GM18868 (cell line): ENCODE measurements around the gene CLASP1.
"Not testable (repeated sequence)": the region's sequence is repeated elsewhere in the genome, so short reads cannot be mapped to it uniquely, and the experiment has no call there.

Experiments used
- ATAC-seq: cut with Tn5 transposase; IDR thresholded peaks from one replicate; pipeline ENCODE4 v1.9.1; 2021; ENCODE audit warnings: mild to moderate bottlenecking, moderate library complexity; ENCODE audit not compliant: unreplicated experiment

Gene CLASP1

GRCh38 chr2:121359716-121360565 is 289.3 kb downstream of the CLASP1 start:
- no peak for ATAC-seq

GRCh38 chr2:121359170-121359569 is 290.1 kb downstream of the CLASP1 start:
- ATAC-seq = no peak

- ATAC-seq = no peak
These were observed 291.0 kb downstream of the CLASP1 start for GRCh38 chr2:121358291-121358690.

GRCh38 chr2:121356058-121356640 is 293.1 kb downstream of the CLASP1 start:
- ATAC-seq = no peak

GRCh38 chr2:121355488-121355887 is 293.8 kb downstream of the CLASP1 start:
- no peak for ATAC-seq

GRCh38 chr2:121351521-121352318 is 297.5 kb downstream of the CLASP1 start:
- ATAC-seq = no peak

- ATAC-seq = no peak
These were observed 298.4 kb downstream of the CLASP1 start for GRCh38 chr2:121350890-121351289.

- no peak for ATAC-seq
These were observed 298.9 kb downstream of the CLASP1 start for GRCh38 chr2:121350402-121350775.

- no peak for ATAC-seq
These were observed 299.4 kb downstream of the CLASP1 start for GRCh38 chr2:121349721-121350401.

- ATAC-seq = no peak
These were observed 301.0 kb downstream of the CLASP1 start for GRCh38 chr2:121348128-121348740.

GRCh38 chr2:121346859-121347258 is 302.4 kb downstream of the CLASP1 start:
- ATAC-seq = no peak

GRCh38 chr2:121346407-121346806 is 302.9 kb downstream of the CLASP1 start:
- no peak for ATAC-seq

GRCh38 chr2:121345887-121346286 is 303.4 kb downstream of the CLASP1 start:
- no peak for ATAC-seq

GRCh38 chr2:121345101-121345500 is 304.2 kb downstream of the CLASP1 start:
- no peak for ATAC-seq

GRCh38 chr2:121343828-121344399 is 305.3 kb downstream of the CLASP1 start:
- ATAC-seq = not testable (repeated sequence)

GRCh38 chr2:121343191-121343590 is 306.1 kb downstream of the CLASP1 start:
- ATAC-seq = no peak

GRCh38 chr2:121342751-121343150 is 306.5 kb downstream of the CLASP1 start:
- ATAC-seq = no peak

GRCh38 chr2:121340926-121341325 is 308.3 kb downstream of the CLASP1 start:
- ATAC-seq = no peak

- no peak for ATAC-seq
These were observed 311.0 kb downstream of the CLASP1 start for GRCh38 chr2:121338281-121338680.
